Measurements from ENCODE around the gene WDFY1. TPM values are rescaled to one million over a fixed set of nuclear protein-coding genes. Genes with fewer than 3 reads are reported as not detected.

WDFY1 gene
- total RNA-seq, 1 donor from 2014 or later = 61.9 TPM

DNA sequence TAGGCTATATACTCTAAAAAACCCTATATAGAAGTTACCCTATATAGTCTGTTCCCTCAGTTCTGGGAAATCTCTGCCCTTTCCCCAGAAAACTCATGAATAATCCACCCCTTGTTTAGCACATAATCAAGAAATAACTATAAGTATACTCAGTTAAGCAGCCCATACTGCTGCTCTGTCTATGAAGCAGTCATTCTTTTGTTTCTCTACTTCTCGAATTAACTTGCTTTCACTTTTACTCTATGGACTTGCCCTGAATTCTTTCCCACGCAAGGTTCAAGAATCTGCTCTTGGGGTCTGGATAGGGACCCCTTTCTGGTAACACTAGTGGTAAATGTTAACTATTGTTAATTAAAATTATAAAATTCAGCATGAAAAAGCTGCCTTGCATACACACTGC, 90.4 kb downstream of the WDFY1 start:
- Mint-ChIP-seq H3K4me1 (ENCODE audit: unreplicated experiment) (peaks cover 3% of the 10 kb centered on the region), H3K27me3 (ENCODE audit: unreplicated experiment) (no peaks in the 10 kb centered on the region), H3K36me3 (ENCODE audit: unreplicated experiment) (peaks cover 16% of the 10 kb centered on the region), H3K9me3 (ENCODE audit: unreplicated experiment) (no peaks in the 10 kb centered on the region), H3K4me3 (ENCODE audit: unreplicated experiment) (no peak overlapping the region), H3K27ac (ENCODE audit: unreplicated experiment) (no peak overlapping the region)
- TF ChIP-seq, protein P1, sequence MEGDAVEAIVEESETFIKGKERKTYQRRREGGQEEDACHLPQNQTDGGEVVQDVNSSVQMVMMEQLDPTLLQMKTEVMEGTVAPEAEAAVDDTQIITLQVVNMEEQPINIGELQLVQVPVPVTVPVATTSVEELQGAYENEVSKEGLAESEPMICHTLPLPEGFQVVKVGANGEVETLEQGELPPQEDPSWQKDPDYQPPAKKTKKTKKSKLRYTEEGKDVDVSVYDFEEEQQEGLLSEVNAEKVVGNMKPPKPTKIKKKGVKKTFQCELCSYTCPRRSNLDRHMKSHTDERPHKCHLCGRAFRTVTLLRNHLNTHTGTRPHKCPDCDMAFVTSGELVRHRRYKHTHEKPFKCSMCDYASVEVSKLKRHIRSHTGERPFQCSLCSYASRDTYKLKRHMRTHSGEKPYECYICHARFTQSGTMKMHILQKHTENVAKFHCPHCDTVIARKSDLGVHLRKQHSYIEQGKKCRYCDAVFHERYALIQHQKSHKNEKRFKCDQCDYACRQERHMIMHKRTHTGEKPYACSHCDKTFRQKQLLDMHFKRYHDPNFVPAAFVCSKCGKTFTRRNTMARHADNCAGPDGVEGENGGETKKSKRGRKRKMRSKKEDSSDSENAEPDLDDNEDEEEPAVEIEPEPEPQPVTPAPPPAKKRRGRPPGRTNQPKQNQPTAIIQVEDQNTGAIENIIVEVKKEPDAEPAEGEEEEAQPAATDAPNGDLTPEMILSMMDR (IDR thresholded peaks at IDR 0.05) = no peak
- DNase-seq (ENCODE audit: extremely low spot score, unreplicated experiment) = no peak

DNA sequence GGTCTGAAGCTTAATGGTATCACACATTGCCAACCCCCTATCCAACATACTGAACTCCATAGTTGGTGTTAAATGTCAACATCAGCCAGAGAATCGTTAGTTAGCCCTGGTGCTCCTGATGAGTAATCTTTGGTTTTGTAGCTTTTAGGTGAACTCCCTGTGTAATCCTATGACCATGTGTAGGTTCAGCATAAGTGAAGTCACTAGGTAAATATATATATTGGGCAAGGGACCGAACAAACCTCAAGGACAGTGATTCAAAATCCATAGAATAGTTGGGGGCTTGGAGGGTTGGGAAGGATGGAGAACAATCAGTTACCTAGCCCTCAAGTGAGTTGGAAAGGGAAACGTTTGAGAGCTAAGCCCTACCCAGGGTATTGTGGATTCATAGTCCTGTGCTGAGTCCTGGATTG, 91.7 kb downstream of the WDFY1 start:
- TF ChIP-seq, protein P1 (IDR thresholded peaks at IDR 0.05) = no peak

DNA sequence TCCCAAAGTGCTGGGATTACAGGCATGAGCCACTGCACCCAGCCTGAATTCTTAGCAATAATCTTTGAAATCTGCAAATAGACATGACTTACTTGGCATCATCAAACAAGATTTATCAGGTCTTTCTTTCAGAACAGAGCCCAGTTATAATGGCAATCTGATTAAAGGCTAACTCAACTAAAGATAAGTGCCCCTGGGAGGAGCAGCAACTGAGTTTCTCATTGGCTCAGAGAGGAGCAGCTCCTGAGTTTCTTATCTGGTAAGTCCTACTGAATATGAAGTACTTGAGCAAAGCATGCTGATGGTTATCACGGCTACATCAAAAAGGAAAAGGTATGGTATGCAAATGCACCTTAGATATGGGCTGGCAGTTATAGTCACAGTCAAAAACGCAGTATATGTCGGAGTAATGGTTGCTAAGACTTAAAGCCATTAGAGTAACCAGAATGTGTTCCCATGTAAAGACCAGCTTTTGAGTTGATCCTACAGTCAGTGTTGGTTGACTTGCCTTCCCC, 92.8 kb downstream of the WDFY1 start:
- TF ChIP-seq, protein P1 (IDR thresholded peaks at IDR 0.05) = no peak
- H3K4me3 Mint-ChIP-seq (ENCODE audit: unreplicated experiment) = no peak overlapping the region
- DNase-seq (ENCODE audit: extremely low spot score, unreplicated experiment) = no peak
- peaks cover 23% of the 10 kb centered on the region for H3K36me3 Mint-ChIP-seq (ENCODE audit: unreplicated experiment)
- H3K4me1 Mint-ChIP-seq (ENCODE audit: unreplicated experiment) = no peaks in the 10 kb centered on the region
- no peaks in the 10 kb centered on the region for H3K27me3 Mint-ChIP-seq (ENCODE audit: unreplicated experiment)
- H3K9me3 Mint-ChIP-seq (ENCODE audit: unreplicated experiment) = peaks cover 3% of the 10 kb centered on the region
- H3K27ac Mint-ChIP-seq (ENCODE audit: unreplicated experiment) = no peak overlapping the region

More for the DNA sequence above, 91.7 kb downstream of the WDFY1 start:
- Mint-ChIP-seq H3K9me3 (ENCODE audit: unreplicated experiment) (peaks cover 3% of the 10 kb centered on the region), H3K27me3 (ENCODE audit: unreplicated experiment) (no peaks in the 10 kb centered on the region), H3K27ac (ENCODE audit: unreplicated experiment) (no peak overlapping the region), H3K36me3 (ENCODE audit: unreplicated experiment) (peaks cover 19% of the 10 kb centered on the region), H3K4me1 (ENCODE audit: unreplicated experiment) (no peaks in the 10 kb centered on the region), H3K4me3 (ENCODE audit: unreplicated experiment) (no peak overlapping the region)
- DNase-seq (ENCODE audit: extremely low spot score, unreplicated experiment) = no peak

DNA sequence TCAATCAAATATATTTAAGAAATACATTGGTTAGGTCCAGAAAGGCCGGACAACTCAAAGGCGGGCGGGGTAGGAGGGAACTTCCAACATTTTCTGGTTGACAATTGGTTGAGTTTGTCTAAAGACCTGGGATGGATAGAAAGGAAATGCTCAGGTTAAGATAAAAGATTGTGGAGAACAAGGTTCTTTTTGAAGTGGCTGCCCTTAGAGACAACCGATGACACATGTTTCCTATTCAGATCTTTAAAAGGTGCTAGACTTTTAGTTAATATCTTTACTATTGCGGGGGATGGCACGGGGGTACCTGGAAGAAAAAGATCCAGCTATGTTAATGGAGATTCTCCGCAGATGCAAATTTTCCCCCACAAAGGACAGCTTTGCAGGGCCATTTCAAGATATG, 97.7 kb downstream of the WDFY1 start:
- Mint-ChIP-seq H3K4me3 (ENCODE audit: unreplicated experiment) (no peak overlapping the region), H3K27me3 (ENCODE audit: unreplicated experiment) (no peaks in the 10 kb centered on the region), H3K36me3 (ENCODE audit: unreplicated experiment) (peaks cover 21% of the 10 kb centered on the region), H3K27ac (ENCODE audit: unreplicated experiment) (no peak overlapping the region), H3K4me1 (ENCODE audit: unreplicated experiment) (peaks cover 7% of the 10 kb centered on the region), H3K9me3 (ENCODE audit: unreplicated experiment) (peaks cover 3% of the 10 kb centered on the region)
- TF ChIP-seq, protein P1 (IDR thresholded peaks at IDR 0.05) = no peak
- no peak for DNase-seq (ENCODE audit: extremely low spot score, unreplicated experiment)

DNA sequence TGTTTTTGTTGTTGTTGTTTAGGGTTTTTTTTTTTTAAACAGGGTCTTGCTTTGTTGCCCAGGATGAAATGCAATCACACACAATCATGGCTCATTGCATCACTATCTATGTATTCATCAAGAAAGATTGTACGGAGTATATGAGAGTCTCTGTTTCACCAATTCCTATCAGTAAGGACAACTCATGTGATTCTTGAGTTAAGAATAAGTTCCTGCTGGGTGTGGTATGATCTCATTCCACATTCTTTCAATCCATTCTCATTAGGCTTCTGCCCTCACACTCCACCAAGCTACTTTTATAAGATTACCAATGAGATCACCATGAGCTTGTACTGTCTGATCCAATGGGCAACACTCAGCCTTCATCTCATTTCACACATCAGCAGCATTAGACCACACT, 98.6 kb downstream of the WDFY1 start:
- Mint-ChIP-seq H3K27ac (ENCODE audit: unreplicated experiment) (peak overlapping the region; percentile 1), H3K9me3 (ENCODE audit: unreplicated experiment) (peaks cover 3% of the 10 kb centered on the region), H3K27me3 (ENCODE audit: unreplicated experiment) (no peaks in the 10 kb centered on the region), H3K36me3 (ENCODE audit: unreplicated experiment) (peaks cover 21% of the 10 kb centered on the region), H3K4me3 (ENCODE audit: unreplicated experiment) (no peak overlapping the region), H3K4me1 (ENCODE audit: unreplicated experiment) (peaks cover 7% of the 10 kb centered on the region)
- TF ChIP-seq, protein P1 (IDR thresholded peaks at IDR 0.05) = no peak
- DNase-seq (ENCODE audit: extremely low spot score, unreplicated experiment) = no peak

All from osteocyte (in vitro differentiated cells).